Large intestine (tissue), 3 donors: ENCODE measurements around the gene KCNK13. TPM values are rescaled to one million over a fixed set of nuclear protein-coding genes. Genes with fewer than 3 reads are reported as not detected.

Experiments used
- DNase-seq, 2 donors: peaks; one replicate each; pipeline versions ENCODE4 v3.0.0 to v3.0.0-alpha.2; 2013
- H3K27ac ChIP-seq: one replicate; pipeline ENCODE4 v1.5.1; 2013; ENCODE audit warnings: low read length
- H3K27me3 ChIP-seq: 2 replicates; pipeline ENCODE4 v1.6.1; 2013; ENCODE audit warnings: low read length; ENCODE audit not compliant: control insufficient read depth, insufficient read depth
- H3K36me3 ChIP-seq: 2 replicates; pipeline ENCODE4 v1.6.1; 2013; ENCODE audit warnings: low read length; ENCODE audit not compliant: control insufficient read depth, insufficient read depth
- H3K4me1 ChIP-seq: one replicate; pipeline ENCODE4 v1.6.1; 2013; ENCODE audit warnings: low read length; ENCODE audit not compliant: control insufficient read depth, insufficient read depth
- H3K4me3 ChIP-seq: one replicate; pipeline ENCODE4 v1.5.1; 2013; ENCODE audit warnings: low read length
- H3K9me3 ChIP-seq: one replicate; pipeline ENCODE4 v1.6.1; 2013; ENCODE audit warnings: mild to moderate bottlenecking, low read depth, low read length, moderate library complexity; ENCODE audit not compliant: control insufficient read depth
- WGBS: methylation state at CpG from one replicate; pipeline ENCODE4 v1.1.5; 2013; ENCODE audit warnings: low lambda C conversion rate; ENCODE audit not compliant: insufficient coverage; 5-methylcytosine and 5-hydroxymethylcytosine counted together
- polyA plus RNA-seq: library from polyadenylated mRNA; unstranded; fragments of 120-200 nt; gene quantifications from one replicate; pipeline ENCODE4 v1.2.1, GENCODE V29; 2013

KCNK13 gene
- polyA plus RNA-seq, 1 donor, result 0.64 TPM

GRCh38 chr14:90159688-90160087 is 97.9 kb downstream of the KCNK13 start:
- no peaks in the 10 kb centered on the region for H3K36me3 ChIP-seq
- H3K4me3 ChIP-seq, result no peak overlapping the region
- no peak overlapping the region for H3K27ac ChIP-seq
- H3K27me3 ChIP-seq, result no peaks in the 10 kb centered on the region
- H3K4me1 ChIP-seq, result no peaks in the 10 kb centered on the region
- no peaks in the 10 kb centered on the region for H3K9me3 ChIP-seq
- WGBS, result 100% methylated on average over 1 of the region's 4 CpGs
- no peak for DNase-seq

DNA sequence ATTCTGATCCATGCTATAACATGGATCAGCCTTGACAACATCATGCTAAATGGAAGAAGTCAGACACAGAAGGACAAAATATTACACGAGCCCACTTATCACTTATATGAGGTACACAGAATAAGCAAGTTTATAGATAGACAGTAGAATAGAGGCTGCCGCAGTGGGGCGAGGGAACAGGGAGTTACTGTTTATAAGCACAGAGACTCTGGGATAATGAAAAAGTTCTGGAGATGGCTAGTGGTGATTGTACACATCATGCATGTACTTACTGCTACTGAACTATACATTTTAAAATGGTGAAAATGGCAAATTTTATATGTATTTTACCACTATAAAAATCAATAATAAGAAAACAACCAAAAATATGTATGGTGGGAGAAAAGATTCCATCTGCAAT is 99.3 kb downstream of the KCNK13 start:
- no peak overlapping the region for H3K27ac ChIP-seq
- no peak overlapping the region for H3K4me3 ChIP-seq
- no peaks in the 10 kb centered on the region for H3K4me1 ChIP-seq
- no peak for DNase-seq
- no peaks in the 10 kb centered on the region for H3K9me3 ChIP-seq
- no peaks in the 10 kb centered on the region for H3K27me3 ChIP-seq
- H3K36me3 ChIP-seq, result no peaks in the 10 kb centered on the region
- WGBS, result 92% methylated on average over 3 of the region's 3 CpGs

GRCh38 chr14:90168425-90169105 is 106.8 kb downstream of the KCNK13 start:
- Histone ChIP-seq H3K4me1 (no peaks in the 10 kb centered on the region), H3K27ac (no peak overlapping the region), H3K27me3 (no peaks in the 10 kb centered on the region), H3K9me3 (no peaks in the 10 kb centered on the region), H3K36me3 (no peaks in the 10 kb centered on the region), H3K4me3 (no peak overlapping the region)
- DNase-seq, result no peak
- 92% methylated on average over 2 of the region's 4 CpGs for WGBS

DNA sequence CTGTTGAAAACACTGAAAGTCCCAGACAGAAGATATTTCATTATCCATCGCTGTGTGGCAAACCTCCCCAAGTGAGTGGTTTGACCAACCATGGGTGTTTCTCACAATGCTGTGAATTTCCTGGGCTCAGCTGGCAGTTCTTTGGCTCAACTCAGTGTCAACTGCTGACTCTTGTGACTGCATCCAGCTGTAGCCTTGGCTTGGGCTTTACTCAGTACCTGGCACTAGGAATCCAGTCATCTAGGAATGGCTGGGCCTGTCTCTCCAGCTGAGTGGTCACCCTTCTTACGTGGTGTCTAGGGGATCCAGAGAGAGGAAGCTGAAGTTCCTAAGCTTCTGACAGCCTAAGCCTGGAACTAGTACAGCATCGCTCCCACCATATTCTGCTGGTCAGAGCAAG is 113.8 kb downstream of the KCNK13 start:
- Histone ChIP-seq H3K4me1 (no peaks in the 10 kb centered on the region), H3K27me3 (no peaks in the 10 kb centered on the region), H3K4me3 (no peak overlapping the region), H3K9me3 (no peaks in the 10 kb centered on the region), H3K27ac (no peak overlapping the region), H3K36me3 (no peaks in the 10 kb centered on the region)
- no peak for DNase-seq
- WGBS, result no CpG with 5 or more reads among the region's 3 CpGs

- WGBS, result 100% methylated on average over 1 of the region's 3 CpGs
- Histone ChIP-seq H3K9me3 (no peaks in the 10 kb centered on the region), H3K27me3 (no peaks in the 10 kb centered on the region), H3K27ac (no peak overlapping the region), H3K36me3 (no peaks in the 10 kb centered on the region), H3K4me1 (no peaks in the 10 kb centered on the region), H3K4me3 (no peak overlapping the region)
- no peak for DNase-seq
Observed at GRCh38 chr14:90177539-90178189, 115.9 kb downstream of the KCNK13 start.

GRCh38 chr14:90179357-90179756 is 117.6 kb downstream of the KCNK13 start:
- no peaks in the 10 kb centered on the region for H3K27me3 ChIP-seq
- no peaks in the 10 kb centered on the region for H3K36me3 ChIP-seq
- H3K4me3 ChIP-seq, result no peak overlapping the region
- DNase-seq, result no peak
- H3K4me1 ChIP-seq, result no peaks in the 10 kb centered on the region
- no CpG with 5 or more reads among the region's 7 CpGs for WGBS
- H3K9me3 ChIP-seq, result no peaks in the 10 kb centered on the region
- H3K27ac ChIP-seq, result no peak overlapping the region

DNA sequence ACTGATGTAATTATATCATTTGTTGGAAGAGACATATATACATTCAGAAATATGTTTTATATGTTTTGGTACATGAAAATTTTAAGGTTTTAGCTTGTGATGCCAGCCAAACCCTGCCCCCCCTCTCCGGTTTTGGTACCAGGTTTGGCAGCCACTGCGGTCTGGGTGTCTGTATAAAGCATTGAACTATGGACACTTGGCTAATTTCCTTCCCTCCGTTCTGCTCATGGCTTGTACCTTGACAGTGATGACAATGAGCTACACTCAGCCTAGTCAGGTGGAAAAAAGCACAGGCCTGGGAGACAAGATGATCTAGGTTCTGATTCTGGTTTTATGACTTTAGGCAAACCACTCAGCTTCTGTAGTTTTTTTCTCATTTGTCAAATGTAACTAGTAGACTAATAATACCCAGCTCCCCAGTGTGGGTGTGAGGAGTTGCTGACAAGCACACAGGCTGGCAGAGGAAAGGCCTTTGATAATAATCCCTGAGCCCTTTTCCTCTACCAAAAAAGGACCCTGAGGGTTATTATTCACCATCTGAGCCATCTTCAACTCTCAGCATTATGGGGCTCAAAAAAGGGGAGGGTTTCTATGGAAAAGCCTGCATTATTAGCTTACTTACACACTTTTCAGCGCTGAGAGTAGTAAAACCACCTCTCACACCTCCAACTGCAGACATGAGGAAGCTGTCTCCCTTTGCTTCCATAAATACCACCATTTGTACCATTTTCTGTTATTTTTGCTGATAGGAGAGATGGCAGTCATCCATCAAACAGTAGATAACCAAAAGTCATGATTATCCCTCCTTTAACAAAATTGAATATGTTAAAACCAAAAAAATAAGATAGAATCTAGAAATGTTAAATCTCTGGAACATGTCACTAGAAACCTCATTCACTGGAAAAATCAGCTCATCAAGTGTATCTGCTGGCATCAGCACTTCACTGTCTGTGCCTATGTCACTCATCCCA is 118.3 kb downstream of the KCNK13 start:
- Histone ChIP-seq H3K9me3 (no peaks in the 10 kb centered on the region), H3K27me3 (no peaks in the 10 kb centered on the region), H3K27ac (no peak overlapping the region), H3K36me3 (no peaks in the 10 kb centered on the region), H3K4me3 (no peak overlapping the region), H3K4me1 (no peaks in the 10 kb centered on the region)
- 93% methylated on average over 3 of the region's 4 CpGs for WGBS
- DNase-seq, result no peak

- H3K9me3 ChIP-seq, result peaks cover 3% of the 10 kb centered on the region
- no peaks in the 10 kb centered on the region for H3K4me1 ChIP-seq
- WGBS, result no CpG with 5 or more reads among the region's 14 CpGs
- no peak for DNase-seq
- H3K27me3 ChIP-seq, result no peaks in the 10 kb centered on the region
- no peak overlapping the region for H3K27ac ChIP-seq
- H3K36me3 ChIP-seq, result no peaks in the 10 kb centered on the region
- no peak overlapping the region for H3K4me3 ChIP-seq
Observed at GRCh38 chr14:90184094-90184493, 122.3 kb downstream of the KCNK13 start.

DNA sequence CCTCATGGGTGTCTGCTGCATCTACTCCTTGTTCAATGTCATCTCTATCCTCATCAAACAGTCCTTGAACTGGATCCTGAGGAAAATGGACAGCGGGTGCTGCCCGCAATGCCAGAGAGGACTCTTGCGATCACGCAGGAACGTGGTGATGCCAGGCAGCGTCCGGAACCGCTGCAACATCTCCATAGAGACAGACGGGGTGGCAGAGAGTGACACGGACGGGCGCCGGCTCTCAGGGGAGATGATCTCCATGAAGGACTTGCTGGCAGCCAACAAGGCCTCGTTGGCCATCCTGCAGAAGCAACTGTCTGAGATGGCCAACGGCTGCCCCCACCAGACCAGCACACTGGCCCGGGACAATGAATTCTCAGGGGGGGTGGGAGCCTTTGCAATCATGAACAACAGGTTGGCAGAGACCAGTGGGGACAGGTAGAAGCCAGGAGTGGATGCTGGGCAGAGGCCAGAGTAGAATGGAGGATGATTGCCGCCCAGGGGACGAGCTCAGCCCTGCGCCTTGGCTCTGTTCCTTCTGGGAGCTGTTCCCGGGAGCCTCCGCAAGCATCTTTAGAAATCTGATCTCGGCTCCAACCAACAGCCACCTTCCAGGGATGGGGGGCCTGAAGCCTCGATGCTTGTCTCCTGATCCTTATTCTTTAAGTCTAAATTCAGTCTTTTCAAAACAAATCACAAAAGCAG is 122.9 kb downstream of the KCNK13 start:
- whole genome bisulfite sequencing, result 70% methylated on average over 4 of the region's 23 CpGs
- H3K9me3 ChIP-seq, result peaks cover 3% of the 10 kb centered on the region
- H3K4me3 ChIP-seq, result no peak overlapping the region
- H3K36me3 ChIP-seq, result no peaks in the 10 kb centered on the region
- H3K4me1 ChIP-seq, result no peaks in the 10 kb centered on the region
- H3K27me3 ChIP-seq, result no peaks in the 10 kb centered on the region
- no peak for DNase-seq
- H3K27ac ChIP-seq, result no peak overlapping the region

- no peak overlapping the region for H3K4me3 ChIP-seq
- H3K27me3 ChIP-seq, result no peaks in the 10 kb centered on the region
- peaks cover 3% of the 10 kb centered on the region for H3K9me3 ChIP-seq
- DNase-seq, result no peak
- H3K36me3 ChIP-seq, result no peaks in the 10 kb centered on the region
- WGBS, result 100% methylated on average over 2 of the region's 2 CpGs
- no peak overlapping the region for H3K27ac ChIP-seq
- H3K4me1 ChIP-seq, result no peaks in the 10 kb centered on the region
Observed at GRCh38 chr14:90188588-90188987, 126.8 kb downstream of the KCNK13 start.
